Fibroblast of pulmonary artery (primary cell): ENCODE measurements around the gene MAIP1.

Source experiments
- DNase-seq: peaks from one replicate; pipeline ENCODE4 v3.0.0-alpha.2; 2010; ENCODE audit warnings: low read depth
- H3K4me3 ChIP-seq: replicated peaks from 2 replicates; pipeline ENCODE4 v1.5.1; 2011; ENCODE audit warnings: low read depth, mild to moderate bottlenecking, control low read depth, low read length, moderate library complexity
- TF ChIP-seq, protein P1 (sequence below): IDR thresholded peaks from 2 replicates; pipeline ENCODE4 v1.5.1; 2011; ENCODE audit warnings: mild to moderate bottlenecking, control low read depth, low read length, inconsistent platforms; ENCODE audit errors: missing control alignments

The MAIP1 gene

DNA sequence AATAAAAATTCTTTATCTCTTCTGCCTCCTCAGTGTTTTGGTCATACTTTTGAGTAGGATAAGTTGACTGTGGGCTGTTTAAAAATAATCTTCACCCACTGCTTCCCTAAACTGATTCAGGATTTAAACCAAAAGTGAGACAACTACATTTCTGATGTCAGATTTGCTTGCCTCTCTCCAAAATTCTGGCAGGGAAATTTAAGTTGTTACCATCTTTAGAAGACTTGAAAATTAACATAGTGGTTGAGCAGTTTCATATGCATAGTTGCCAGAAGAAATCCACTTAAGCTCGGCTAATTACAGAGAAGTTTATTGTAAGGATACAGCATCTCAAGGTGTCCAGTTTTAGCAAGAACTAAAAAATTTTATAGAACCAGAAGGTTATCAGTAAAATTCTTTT, 57.0 kb downstream of the MAIP1 start:
- no peak for DNase-seq
- TF ChIP-seq, protein P1, sequence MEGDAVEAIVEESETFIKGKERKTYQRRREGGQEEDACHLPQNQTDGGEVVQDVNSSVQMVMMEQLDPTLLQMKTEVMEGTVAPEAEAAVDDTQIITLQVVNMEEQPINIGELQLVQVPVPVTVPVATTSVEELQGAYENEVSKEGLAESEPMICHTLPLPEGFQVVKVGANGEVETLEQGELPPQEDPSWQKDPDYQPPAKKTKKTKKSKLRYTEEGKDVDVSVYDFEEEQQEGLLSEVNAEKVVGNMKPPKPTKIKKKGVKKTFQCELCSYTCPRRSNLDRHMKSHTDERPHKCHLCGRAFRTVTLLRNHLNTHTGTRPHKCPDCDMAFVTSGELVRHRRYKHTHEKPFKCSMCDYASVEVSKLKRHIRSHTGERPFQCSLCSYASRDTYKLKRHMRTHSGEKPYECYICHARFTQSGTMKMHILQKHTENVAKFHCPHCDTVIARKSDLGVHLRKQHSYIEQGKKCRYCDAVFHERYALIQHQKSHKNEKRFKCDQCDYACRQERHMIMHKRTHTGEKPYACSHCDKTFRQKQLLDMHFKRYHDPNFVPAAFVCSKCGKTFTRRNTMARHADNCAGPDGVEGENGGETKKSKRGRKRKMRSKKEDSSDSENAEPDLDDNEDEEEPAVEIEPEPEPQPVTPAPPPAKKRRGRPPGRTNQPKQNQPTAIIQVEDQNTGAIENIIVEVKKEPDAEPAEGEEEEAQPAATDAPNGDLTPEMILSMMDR: no peak
- no peak overlapping the region for H3K4me3 ChIP-seq
